Measurements from ENCODE around the gene TNFRSF1B.
A peak's percentile ranks its signal among the peaks of the same experiment; 100 is the strongest.

Gene TNFRSF1B

DNA sequence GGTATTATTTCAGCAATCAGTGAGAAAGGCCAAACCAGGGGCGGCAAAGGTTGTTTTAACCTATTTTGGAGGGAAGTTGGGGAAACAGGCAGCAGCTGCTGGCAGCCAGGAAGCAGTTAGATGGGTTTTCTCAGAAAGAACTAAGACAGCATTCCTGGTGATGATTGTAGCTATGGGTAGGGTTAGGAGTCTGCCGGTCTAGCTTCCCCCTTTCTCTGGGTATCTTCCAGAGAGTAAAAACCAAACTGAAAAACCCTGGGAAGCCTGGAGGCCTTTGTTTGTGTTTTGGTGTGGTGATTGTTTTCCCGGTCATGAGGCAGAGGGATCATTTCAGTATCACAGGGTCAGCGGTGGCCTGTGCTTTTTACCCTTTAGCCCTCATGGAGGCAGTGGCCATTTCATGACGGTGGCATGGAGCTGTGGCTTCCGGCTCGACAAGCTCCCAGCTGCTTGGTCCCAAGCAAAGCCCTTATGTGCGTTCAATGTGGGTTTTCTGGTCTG, 19.5 kb upstream of the TNFRSF1B start:
- Mint-ChIP-seq H3K9me3 (peaks cover 7% of the 10 kb centered on the region), H3K27ac (peak overlapping the region; percentile 34), H3K36me3 (ENCODE audit: low read depth) (peaks cover 5% of the 10 kb centered on the region), H3K27me3 (no peaks in the 10 kb centered on the region), H3K4me3 (no peak overlapping the region), H3K4me1 (ENCODE audit: low read depth) (peaks cover 91% of the 10 kb centered on the region)

DNA sequence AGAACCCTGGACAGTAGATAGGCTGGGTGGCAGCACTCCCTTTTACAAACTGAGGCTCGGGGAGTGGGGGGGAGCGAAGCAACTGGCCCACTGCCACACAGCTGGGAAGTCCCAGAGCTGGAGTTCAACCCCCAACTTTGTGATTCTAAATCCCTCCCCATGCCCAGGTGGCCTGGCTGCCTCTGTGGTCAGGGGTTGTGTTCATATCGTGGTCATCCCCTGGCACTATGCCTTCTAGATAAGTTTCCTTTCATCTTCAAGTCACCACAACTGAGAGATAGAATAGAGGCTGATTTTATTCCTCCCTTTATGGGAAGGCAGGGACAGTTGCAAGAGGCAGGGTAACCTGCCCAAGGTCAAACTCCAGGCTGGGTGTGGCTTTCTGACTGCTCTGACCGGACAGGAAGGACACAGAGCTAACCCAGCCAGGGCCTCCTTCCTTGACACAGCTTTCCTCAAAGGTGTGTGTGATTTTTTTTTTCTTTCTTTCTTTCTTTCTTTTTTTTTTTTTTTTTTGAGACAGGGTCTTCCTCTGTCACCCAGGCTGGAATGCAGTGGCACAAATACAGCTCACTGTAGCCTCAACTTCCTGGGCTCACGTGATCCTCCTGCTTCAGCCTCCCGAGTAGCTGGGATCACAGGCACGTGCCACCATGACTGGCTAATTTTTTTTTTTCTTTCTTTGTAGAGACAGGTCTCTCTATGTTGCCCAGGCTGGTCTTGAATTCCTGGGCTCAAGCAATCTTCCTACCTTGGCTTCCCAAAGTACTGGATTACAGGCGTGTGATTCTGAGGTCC, 18.4 kb upstream of the TNFRSF1B start:
- Mint-ChIP-seq H3K27ac (no peak overlapping the region), H3K36me3 (ENCODE audit: low read depth) (peaks cover 5% of the 10 kb centered on the region), H3K4me3 (no peak overlapping the region), H3K9me3 (peaks cover 7% of the 10 kb centered on the region), H3K4me1 (ENCODE audit: low read depth) (peaks cover 94% of the 10 kb centered on the region), H3K27me3 (no peaks in the 10 kb centered on the region)

DNA sequence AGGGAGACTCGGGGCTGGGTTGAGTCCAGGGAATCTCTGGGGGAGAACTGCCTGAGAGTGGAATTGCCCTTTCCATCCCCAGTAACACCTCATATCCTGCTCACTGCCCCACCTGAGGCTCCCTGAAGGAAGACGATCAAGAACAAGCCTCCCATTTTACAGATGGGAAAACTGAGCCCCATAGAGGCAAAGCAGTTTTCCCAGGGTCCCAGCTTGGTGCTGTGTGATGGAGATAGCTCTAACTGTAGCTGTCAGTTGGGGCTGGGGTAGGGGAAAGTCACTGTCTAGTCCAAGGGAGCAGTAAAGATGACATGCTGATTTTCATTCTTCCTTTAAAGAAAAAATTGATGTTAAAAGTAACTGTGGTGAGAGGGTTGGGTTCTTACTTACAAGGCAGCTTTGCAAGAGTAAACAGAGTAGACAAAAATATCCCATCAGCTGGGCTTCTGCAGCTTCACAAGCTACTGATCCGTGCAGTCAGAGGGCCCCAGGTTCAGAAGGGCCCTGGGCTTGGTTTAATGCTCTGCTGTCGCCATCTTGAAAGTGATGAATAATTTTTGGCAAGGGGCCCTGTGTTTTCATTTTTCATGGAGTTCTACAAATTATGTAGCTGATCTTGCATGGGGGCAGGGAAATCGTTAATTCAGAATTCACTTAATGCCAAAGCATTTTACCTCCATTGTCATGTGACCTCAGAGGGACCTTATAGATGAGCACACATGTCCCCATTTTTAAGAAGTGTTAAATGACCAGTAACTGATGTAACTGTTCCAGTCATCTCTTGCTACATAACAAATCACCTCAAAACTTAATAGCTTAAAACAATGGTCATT, 17.6 kb upstream of the TNFRSF1B start:
- H3K27me3 Mint-ChIP-seq: no peaks in the 10 kb centered on the region
- peak overlapping the region; percentile 71 for H3K27ac Mint-ChIP-seq
- H3K4me3 Mint-ChIP-seq: no peak overlapping the region
- peaks cover 90% of the 10 kb centered on the region for H3K4me1 Mint-ChIP-seq (ENCODE audit: low read depth)
- H3K36me3 Mint-ChIP-seq (ENCODE audit: low read depth): peaks cover 5% of the 10 kb centered on the region
- H3K9me3 Mint-ChIP-seq: peaks cover 7% of the 10 kb centered on the region

DNA sequence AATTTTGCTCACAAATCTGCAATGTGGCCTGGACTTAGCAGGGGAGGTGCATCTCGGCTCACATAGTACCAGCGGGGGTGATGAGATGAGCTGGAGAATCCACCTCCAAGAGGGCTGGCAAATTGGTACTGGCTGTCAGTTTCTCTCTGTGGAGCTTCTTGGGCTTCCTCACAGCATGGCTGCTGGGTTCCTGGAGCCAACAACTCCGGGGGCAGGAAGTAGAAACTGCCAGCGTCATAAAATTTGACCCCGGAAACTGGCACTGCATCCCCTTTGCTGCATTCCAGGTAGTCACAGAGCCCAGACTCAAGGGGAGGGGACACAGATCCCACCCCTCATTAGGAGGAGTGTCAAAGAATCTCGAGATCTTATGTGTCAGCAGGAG, 17.0 kb upstream of the TNFRSF1B start:
- peaks cover 86% of the 10 kb centered on the region for H3K4me1 Mint-ChIP-seq (ENCODE audit: low read depth)
- peaks cover 7% of the 10 kb centered on the region for H3K9me3 Mint-ChIP-seq
- peaks cover 5% of the 10 kb centered on the region for H3K36me3 Mint-ChIP-seq (ENCODE audit: low read depth)
- H3K27ac Mint-ChIP-seq: peak overlapping the region; percentile 71
- H3K27me3 Mint-ChIP-seq: no peaks in the 10 kb centered on the region
- no peak overlapping the region for H3K4me3 Mint-ChIP-seq

DNA sequence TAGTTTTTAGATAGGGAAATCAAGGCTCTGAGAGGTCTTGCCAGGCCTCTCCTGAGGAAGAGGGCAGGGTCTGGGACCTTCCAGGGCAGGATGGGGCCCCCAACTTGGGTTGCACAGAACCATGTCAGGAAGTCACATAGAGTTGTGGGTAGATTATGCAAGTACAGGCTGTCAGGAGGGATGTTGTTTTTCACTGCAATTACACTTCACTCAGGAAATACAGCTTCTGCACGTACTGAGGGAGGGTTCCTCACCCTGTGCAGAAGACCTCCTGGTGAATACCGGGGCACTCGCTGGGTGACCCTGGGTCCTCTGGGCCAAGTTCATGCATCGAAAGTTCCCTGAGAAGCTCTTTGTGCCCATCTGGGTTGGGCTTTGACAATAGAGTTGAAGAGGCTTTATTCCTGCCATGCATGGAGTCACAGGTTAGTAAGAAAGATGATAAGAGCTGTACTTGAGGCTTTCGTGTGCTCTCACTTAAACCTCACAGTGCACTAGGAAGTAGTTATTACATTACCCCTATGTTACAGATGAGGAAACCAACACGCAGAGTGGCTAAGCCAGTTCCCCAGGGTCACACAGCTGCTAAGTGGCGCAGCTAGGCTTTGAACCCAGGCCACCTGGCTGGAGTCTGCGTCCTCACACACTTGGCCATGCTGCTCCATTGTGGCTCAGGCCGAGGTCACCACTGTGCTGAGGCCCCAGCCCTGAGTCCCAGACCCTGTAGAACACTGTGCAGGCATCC, 16.2 kb upstream of the TNFRSF1B start:
- Mint-ChIP-seq H3K9me3 (peaks cover 7% of the 10 kb centered on the region), H3K27me3 (no peaks in the 10 kb centered on the region), H3K4me3 (peak overlapping the region; percentile 49), H3K4me1 (ENCODE audit: low read depth) (peaks cover 88% of the 10 kb centered on the region), H3K27ac (peak overlapping the region; percentile 89), H3K36me3 (ENCODE audit: low read depth) (peaks cover 5% of the 10 kb centered on the region)

DNA sequence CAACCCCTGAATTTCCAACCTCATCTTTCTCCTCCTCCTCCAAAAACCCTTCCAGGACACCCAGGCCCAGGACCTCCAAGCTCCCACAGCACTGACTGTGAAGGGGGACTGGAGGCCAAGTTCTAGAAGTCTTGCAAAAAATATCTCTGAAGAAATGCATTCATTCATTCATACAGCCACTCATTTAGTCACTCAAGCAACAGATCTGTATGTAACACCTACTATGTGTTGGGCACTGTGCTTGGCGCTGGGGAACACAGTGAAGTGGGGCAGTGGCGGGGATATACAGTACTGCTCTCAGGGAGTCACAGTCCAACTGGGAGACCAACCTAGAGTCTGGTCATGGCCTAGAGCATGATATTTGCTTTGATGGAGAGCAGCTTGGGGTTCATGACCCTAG, 15.3 kb upstream of the TNFRSF1B start:
- peaks cover 7% of the 10 kb centered on the region for H3K9me3 Mint-ChIP-seq
- peaks cover 89% of the 10 kb centered on the region for H3K4me1 Mint-ChIP-seq (ENCODE audit: low read depth)

DNA sequence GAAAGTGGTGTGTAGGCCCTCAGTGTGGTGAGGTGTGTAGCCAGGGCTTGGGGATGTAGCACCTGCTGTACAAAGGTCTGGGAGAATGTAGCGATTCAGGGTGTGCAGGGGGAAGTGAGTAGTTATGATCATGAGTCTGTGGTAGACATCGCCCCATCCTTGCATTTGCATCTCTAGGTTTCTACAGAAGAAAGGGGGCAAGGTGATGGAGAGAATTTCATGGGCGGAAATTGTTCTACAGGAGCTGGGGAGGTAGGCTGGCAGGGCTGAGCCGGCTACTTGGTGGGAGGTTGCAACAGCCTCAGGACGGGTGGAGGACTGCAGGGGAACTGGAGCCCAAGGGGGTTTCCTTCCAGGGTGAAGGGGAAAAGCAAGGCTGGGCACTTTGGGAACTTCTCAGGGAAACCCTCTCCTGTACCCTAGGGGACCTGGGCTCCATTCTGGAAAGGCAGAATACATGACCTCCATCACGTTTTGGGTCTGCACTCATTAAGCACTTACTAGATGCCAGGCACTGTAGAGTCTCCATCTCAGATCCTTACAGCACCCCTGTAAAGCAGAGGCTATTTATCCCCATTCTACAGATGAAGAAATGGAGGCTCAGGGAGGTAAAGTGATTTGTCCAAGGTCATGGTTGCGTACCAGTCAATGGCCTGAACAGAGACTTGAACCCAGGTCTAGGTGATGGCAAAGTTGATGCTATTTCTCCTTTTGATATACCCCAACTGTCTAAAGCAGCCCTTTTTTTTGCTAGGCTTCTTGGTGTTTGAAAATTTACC, 14.5 kb upstream of the TNFRSF1B start:
- peak overlapping the region; percentile 56 for H3K27ac Mint-ChIP-seq
- peak overlapping the region; percentile 0 for H3K4me3 Mint-ChIP-seq
- no peaks in the 10 kb centered on the region for H3K27me3 Mint-ChIP-seq

More for the DNA sequence above, 15.3 kb upstream of the TNFRSF1B start:
- H3K27me3 Mint-ChIP-seq: no peaks in the 10 kb centered on the region
- H3K36me3 Mint-ChIP-seq (ENCODE audit: low read depth): peaks cover 5% of the 10 kb centered on the region
- H3K4me3 Mint-ChIP-seq: peak overlapping the region; percentile 21
- H3K27ac Mint-ChIP-seq: peak overlapping the region; percentile 89

DNA sequence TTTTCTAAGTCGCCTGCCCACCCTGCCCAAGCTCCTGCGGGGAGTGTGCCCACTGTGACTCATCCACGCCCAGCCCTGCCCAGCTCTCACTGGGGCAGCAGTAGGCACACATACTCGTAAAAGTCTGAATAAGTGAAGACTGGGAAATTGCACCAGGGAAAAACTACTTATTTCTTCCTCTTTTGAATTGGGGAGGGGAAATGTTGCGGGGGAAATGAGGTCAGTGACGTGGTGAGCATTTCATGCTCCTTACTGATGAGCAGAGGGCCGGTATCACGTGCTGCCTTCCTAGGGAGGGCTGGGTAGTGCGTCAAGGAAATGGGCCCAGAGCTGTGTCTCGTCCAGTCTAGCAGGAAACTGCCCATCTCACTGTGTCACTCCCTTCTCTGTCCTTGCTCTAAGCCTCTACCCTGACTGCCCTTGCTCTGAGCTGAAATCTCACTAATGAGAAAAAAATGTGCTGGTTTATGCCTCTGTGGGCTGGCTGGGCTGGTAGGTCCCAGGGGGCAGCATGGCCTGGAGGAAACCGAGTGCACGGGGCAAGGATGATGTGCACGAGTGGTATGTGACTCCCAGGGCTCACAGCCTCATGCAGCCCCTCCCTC, 13.5 kb upstream of the TNFRSF1B start:
- H3K4me1 Mint-ChIP-seq (ENCODE audit: low read depth): peaks cover 89% of the 10 kb centered on the region
- peaks cover 7% of the 10 kb centered on the region for H3K9me3 Mint-ChIP-seq

More for the DNA sequence above, 14.5 kb upstream of the TNFRSF1B start:
- Mint-ChIP-seq H3K4me1 (ENCODE audit: low read depth) (peaks cover 89% of the 10 kb centered on the region), H3K36me3 (ENCODE audit: low read depth) (peaks cover 5% of the 10 kb centered on the region), H3K9me3 (peaks cover 7% of the 10 kb centered on the region)

DNA sequence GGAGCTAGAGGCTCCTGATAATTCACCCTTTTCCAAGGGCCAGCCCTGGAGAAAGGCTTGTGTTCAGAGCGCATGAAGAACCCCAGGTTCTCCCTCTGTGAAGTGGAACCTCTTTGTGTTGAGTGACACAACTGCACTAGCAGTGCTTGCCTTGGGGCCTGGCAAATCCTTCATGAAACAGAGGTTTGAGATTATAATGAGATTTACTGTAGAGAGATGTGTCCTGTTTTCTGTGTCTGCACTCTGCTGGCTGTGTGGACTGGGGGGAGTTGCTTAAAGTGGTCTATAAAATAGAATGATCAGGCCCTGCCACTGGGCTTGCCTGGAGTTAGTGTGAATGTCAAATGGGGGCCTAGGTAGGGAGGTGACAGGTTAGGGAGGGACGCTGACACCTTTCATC, 11.5 kb upstream of the TNFRSF1B start:
- Mint-ChIP-seq H3K9me3 (peaks cover 4% of the 10 kb centered on the region), H3K36me3 (ENCODE audit: low read depth) (no peaks in the 10 kb centered on the region), H3K27ac (peak overlapping the region; percentile 66), H3K27me3 (no peaks in the 10 kb centered on the region), H3K4me3 (no peak overlapping the region), H3K4me1 (ENCODE audit: low read depth) (peaks cover 89% of the 10 kb centered on the region)

More for the DNA sequence above, 13.5 kb upstream of the TNFRSF1B start:
- no peak overlapping the region for H3K4me3 Mint-ChIP-seq
- H3K27me3 Mint-ChIP-seq: no peaks in the 10 kb centered on the region
- H3K36me3 Mint-ChIP-seq (ENCODE audit: low read depth): peaks cover 5% of the 10 kb centered on the region
- H3K27ac Mint-ChIP-seq: peak overlapping the region; percentile 79

DNA sequence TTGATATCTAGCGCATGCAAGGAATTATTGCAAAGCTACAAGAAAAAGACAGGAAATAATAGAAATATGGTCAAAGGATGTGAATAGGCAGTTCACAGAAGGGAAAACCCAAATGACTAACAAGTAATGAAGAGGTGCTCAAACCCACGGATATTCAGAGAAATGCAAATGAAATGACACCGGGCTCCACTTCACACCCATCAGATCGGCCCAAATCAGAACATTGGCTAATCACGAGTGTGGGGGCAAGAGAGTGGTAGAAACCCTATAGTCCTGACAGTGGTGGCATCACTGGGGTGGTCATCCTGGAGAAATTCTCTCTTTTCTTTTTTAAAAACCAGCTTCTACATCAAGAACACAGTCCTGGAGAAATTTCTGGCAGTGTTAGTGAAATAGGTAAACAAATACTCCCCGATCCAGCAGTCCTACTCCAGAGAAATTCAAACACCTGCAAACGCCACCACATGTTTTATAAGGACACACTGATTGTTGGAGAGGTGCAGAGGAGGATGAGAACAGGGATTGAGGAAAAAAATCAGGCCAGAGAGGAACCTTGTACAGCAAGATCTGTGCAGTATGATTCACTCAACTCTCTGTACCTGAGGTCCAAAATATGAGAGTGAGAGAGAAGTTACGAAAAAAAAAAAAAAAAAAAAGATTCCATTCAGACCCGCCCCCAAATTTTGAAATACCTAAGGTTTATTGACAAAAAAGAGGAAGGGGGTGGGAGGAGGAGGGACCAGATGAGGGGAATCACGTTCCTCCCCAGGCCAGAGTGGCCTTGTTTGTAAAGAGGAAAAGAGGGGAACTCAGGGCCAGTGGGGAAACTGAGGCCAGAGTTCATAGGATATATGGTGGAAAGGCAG, 9.2 kb upstream of the TNFRSF1B start:
- Mint-ChIP-seq H3K27ac (peak overlapping the region; percentile 98), H3K4me3 (peak overlapping the region; percentile 69), H3K27me3 (no peaks in the 10 kb centered on the region), H3K9me3 (no peaks in the 10 kb centered on the region), H3K36me3 (ENCODE audit: low read depth) (no peaks in the 10 kb centered on the region), H3K4me1 (ENCODE audit: low read depth) (peaks cover 89% of the 10 kb centered on the region)

DNA sequence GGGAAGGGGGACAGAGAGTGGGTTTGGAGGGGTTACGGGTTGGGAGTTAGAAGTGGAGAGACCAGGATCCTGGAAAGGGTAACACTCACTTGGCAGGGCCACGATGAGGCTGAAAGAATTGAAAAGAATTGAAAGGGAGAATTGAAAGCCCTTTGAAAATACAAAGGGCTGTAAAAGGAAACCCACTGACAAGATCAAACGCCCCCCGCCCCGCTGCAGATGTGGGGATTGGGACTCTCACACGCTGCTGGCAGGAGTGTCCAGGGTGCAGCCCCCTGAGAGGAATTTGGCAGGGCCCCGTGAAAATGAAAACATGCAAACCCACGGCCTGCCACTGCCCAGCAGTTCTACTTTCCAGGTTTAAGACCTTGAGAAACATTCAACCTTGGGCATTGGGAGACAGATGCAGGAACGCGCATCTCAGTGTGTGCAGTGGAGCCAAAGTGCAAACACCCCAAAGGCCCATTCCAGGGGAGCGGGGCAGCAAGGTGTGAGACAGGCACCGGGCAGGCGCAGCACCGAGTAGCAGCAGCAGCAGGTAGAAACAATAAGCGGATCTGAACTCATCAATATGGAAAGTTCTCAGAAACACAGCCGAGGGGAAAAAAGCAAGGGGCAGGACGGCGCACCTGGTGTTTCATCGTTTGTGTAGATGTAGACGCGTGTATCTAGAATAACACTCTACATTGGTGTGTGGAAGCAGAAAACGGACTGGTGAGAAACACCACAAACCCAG, 8.3 kb upstream of the TNFRSF1B start:
- H3K27ac Mint-ChIP-seq: peak overlapping the region; percentile 98
- H3K36me3 Mint-ChIP-seq (ENCODE audit: low read depth): no peaks in the 10 kb centered on the region
- peaks cover 89% of the 10 kb centered on the region for H3K4me1 Mint-ChIP-seq (ENCODE audit: low read depth)
- no peaks in the 10 kb centered on the region for H3K27me3 Mint-ChIP-seq
- no peaks in the 10 kb centered on the region for H3K9me3 Mint-ChIP-seq
- peak overlapping the region; percentile 69 for H3K4me3 Mint-ChIP-seq

DNA sequence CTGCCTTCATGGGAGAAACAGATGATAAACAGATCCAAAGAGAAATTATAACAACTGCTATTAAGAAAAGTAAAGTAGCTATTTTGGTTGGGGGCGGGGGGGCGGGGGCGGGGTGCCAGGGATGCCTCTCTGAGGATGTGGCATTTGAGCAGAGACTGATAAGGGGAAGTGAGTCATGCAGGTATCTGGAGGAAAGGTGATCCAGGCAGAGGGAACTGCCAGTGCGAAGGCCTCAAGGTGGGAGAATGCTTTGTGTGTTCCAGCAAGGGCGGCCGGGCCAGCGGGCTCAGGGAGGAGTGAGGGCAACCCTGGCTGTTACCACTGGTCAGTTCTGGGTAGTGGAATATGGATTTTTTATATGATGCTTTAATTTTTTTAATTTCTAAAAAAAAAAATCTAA, 7.0 kb upstream of the TNFRSF1B start:
- H3K9me3 Mint-ChIP-seq: no peaks in the 10 kb centered on the region
- H3K4me3 Mint-ChIP-seq: no peak overlapping the region
- H3K36me3 Mint-ChIP-seq (ENCODE audit: low read depth): no peaks in the 10 kb centered on the region
- no peaks in the 10 kb centered on the region for H3K27me3 Mint-ChIP-seq
- peak overlapping the region; percentile 74 for H3K27ac Mint-ChIP-seq
- H3K4me1 Mint-ChIP-seq (ENCODE audit: low read depth): peaks cover 97% of the 10 kb centered on the region
